B cell (primary cell): Measurements from ENCODE around the gene FGD4. TPM values are rescaled to one million over a fixed set of nuclear protein-coding genes. Genes with fewer than 3 reads are reported as not detected.

Experiments used
- ATAC-seq: fragments of 200-7000 bp; cut with Tn5 transposase; one replicate; pipeline ENCODE4 v1.10.0; 2021; ENCODE audit warnings: low read depth, mild to moderate bottlenecking, moderate number of reproducible peaks, moderate library complexity
- CTCF ChIA-PET: fragments of 350-600 bp; sonication (Branson Sonifier 250); formaldehyde crosslinking; loops from one replicate; lab custom pipeline; 2021; ENCODE audit warnings: antibody characterized with exemption, inconsistent platforms; lab: Charles Lee
- POLR2A ChIA-PET: fragments of 350-600 bp; sonication (Branson Sonifier 250); formaldehyde crosslinking; loops from one replicate; lab custom pipeline; 2021; ENCODE audit warnings: antibody characterized with exemption; lab: Charles Lee
- DNase-seq: peaks from one replicate; pipeline ENCODE4 v3.0.0; 2013
- H2AFZ ChIP-seq: 2 replicates; pipeline ENCODE4 v1.6.1; 2012; ENCODE audit warnings: mild to moderate bottlenecking, low read depth, low read length; ENCODE audit not compliant: insufficient read depth, poor library complexity, severe bottlenecking
- H3K27ac ChIP-seq, 2 donors: 1 replicate in 1 of 2; 2 replicates in 1 of 2; pipeline ENCODE4 v1.5.1; 2012 to 2013; ENCODE audit warnings: low read length in 2 of 2, mild to moderate bottlenecking in 2 of 2, moderate library complexity in 1 of 2
- H3K27me3 ChIP-seq, 4 experiments: fragments of 200-600 bp in 1 of 4; sonication (generic) in 1 of 4; replicated peaks in 1 of 4; 1 replicate in 2 of 4; 2 replicates in 2 of 4; pipeline versions ENCODE4 v1.6.1 to v1.7.0; 2013 to 2016; ENCODE audit warnings: low read length in 3 of 4, mild to moderate bottlenecking in 2 of 4, mixed read lengths in 1 of 4, moderate library complexity in 1 of 4; ENCODE audit not compliant: insufficient read depth in 4 of 4, control insufficient read depth in 3 of 4; ENCODE audit errors: control extremely low read depth in 1 of 4
- H3K36me3 ChIP-seq, 2 experiments: replicated peaks in 1 of 2; 1 replicate in 1 of 2; 2 replicates in 1 of 2; pipeline versions ENCODE4 v1.6.1 to v1.7.1; 2013; ENCODE audit warnings: low read length in 1 of 2; ENCODE audit not compliant: insufficient read depth in 2 of 2, control insufficient read depth in 1 of 2; ENCODE audit errors: control extremely low read depth in 1 of 2, extremely low read depth in 1 of 2
- H3K4me1 ChIP-seq, 2 donors: fragments of 200-600 bp in 1 of 2; sonication (generic) in 1 of 2; 1 replicate in 1 of 2; 2 replicates in 1 of 2; pipeline versions ENCODE4 v1.5.1 to v1.6.1; 2013 to 2017; ENCODE audit warnings: low read length in 2 of 2; ENCODE audit not compliant: control insufficient read depth in 2 of 2, insufficient read depth in 2 of 2
- H3K4me2 ChIP-seq: replicated peaks from 2 replicates; pipeline ENCODE3; 2012; ENCODE audit warnings: mild to moderate bottlenecking, low read depth, low read length; ENCODE audit not compliant: poor library complexity, severe bottlenecking
- H3K4me3 ChIP-seq, 5 experiments: fragments of 200-600 bp in 1 of 5; sonication (generic) in 1 of 5; 1 replicate in 3 of 5; 2 replicates in 2 of 5; pipeline versions ENCODE4 v1.5.1 to v1.7.0; 2011 to 2016; ENCODE audit warnings: low read length in 4 of 5, mild to moderate bottlenecking in 4 of 5, low read depth in 2 of 5, control low read depth in 1 of 5, moderate library complexity in 1 of 5; ENCODE audit not compliant: insufficient read depth in 1 of 5; ENCODE audit errors: control extremely low read depth in 1 of 5, extremely low read depth in 1 of 5
- H3K79me2 ChIP-seq: fragments of 200-600 bp; sonication (generic); one replicate; pipeline ENCODE4 v1.6.0; 2016; ENCODE audit warnings: low read length; ENCODE audit not compliant: control insufficient read depth, insufficient read depth
- H3K9ac ChIP-seq: fragments of 200-600 bp; sonication (generic); 2 replicates; pipeline ENCODE4 v1.6.1; 2017; ENCODE audit warnings: mild to moderate bottlenecking, low read length, moderate library complexity
- H3K9me3 ChIP-seq, 3 donors: one replicate each; pipeline versions ENCODE4 v1.6.1 to v1.7.1; 2013; ENCODE audit warnings: low read length in 2 of 3; ENCODE audit not compliant: control insufficient read depth in 2 of 3, insufficient read depth in 1 of 3; ENCODE audit errors: control extremely low read depth in 1 of 3
- H4K20me1 ChIP-seq: 2 replicates; pipeline ENCODE4 v1.6.0; 2012; ENCODE audit warnings: mild to moderate bottlenecking, low read length; ENCODE audit not compliant: insufficient read depth, control insufficient read depth, poor library complexity, severe bottlenecking
- H3K27ac Mint-ChIP-seq: one replicate; pipeline ENCODE4 v1.8.0; 2021; ENCODE audit warnings: mixed read lengths
- H3K27me3 Mint-ChIP-seq: one replicate; pipeline ENCODE4 v1.8.0; 2021; ENCODE audit warnings: mixed read lengths
- H3K4me1 Mint-ChIP-seq: one replicate; pipeline ENCODE4 v1.8.0; 2021; ENCODE audit warnings: mixed read lengths
- H3K4me3 Mint-ChIP-seq: one replicate; pipeline ENCODE4 v1.8.0; 2021; ENCODE audit warnings: mixed read lengths
- H3K9me3 Mint-ChIP-seq: one replicate; pipeline ENCODE4 v1.8.0; 2022; ENCODE audit warnings: mixed read lengths; ENCODE audit not compliant: insufficient read depth
- CTCF ChIP-seq: fragments of 200-600 bp; IDR thresholded peaks from one replicate; pipeline ENCODE4 v1.8.0; 2022; ENCODE audit warnings: antibody characterized with exemption, mild to moderate bottlenecking
- EZH2 ChIP-seq: IDR thresholded peaks from 2 replicates; pipeline ENCODE4 v1.6.1; 2012; ENCODE audit warnings: borderline replicate concordance, low read depth, mild to moderate bottlenecking, moderate library complexity, low read length; ENCODE audit not compliant: insufficient read depth, poor library complexity, severe bottlenecking
- WGBS: methylation state at CpG from one replicate; pipeline ENCODE4 v1.1.5; 2013; ENCODE audit warnings: missing lambda C conversion rate; ENCODE audit not compliant: insufficient coverage; 5-methylcytosine and 5-hydroxymethylcytosine counted together
- intact Hi-C: fragments of 100-400 bp; cut with micrococcal nuclease; formaldehyde crosslinking; loops from one replicate; pipeline ENCODE4 v1.10.0; 2022
- polyA plus RNA-seq: library from polyadenylated mRNA; depleted of rRNA; stranded (reverse); fragments of >200 nt; gene quantifications from 2 replicates; pipeline ENCODE4 v1.2.3, GENCODE V29; 2012
- total RNA-seq, 2 donors: library from RNA; stranded (reverse); fragments of 120-200 nt in 1 of 2; gene quantifications; 1 replicate in 1 of 2; 2 replicates in 1 of 2; pipeline versions ENCODE4 v1.2.3 to v1.2.4, GENCODE V29; 2013 to 2022

FGD4 gene
- total and polyA plus RNA-seq, 2 donors (not counting 1 experiment from before 2014, with no cell fraction given): 2.1 to 2.8 TPM

- no peak overlapping the region for H3K4me3 Mint-ChIP-seq
Measured at GRCh38 chr12:32444895-32445294, 45.5 kb downstream of the FGD4 start.

GRCh38 chr12:32445356-32445755, 46.0 kb downstream of the FGD4 start:
- no peak overlapping the region for H3K4me3 Mint-ChIP-seq
- H3K9me3 Mint-ChIP-seq: no peaks in the 10 kb centered on the region
- no peaks in the 10 kb centered on the region for H3K27me3 Mint-ChIP-seq
- no peaks in the 10 kb centered on the region for H3K4me1 ChIP-seq
- no peaks in the 10 kb centered on the region for H3K36me3 ChIP-seq
- ATAC-seq (no peak), DNase-seq (no peak)
- no peak overlapping the region for H3K27ac ChIP-seq
- no peak overlapping the region for H3K4me2 ChIP-seq
- no peak overlapping the region for H3K9ac ChIP-seq
- POLR2A ChIA-PET: no interaction called here
- CTCF ChIA-PET: interaction anchor here (2.3 kb wide), 1 partner anchor 11 kb away, joined by 8 read pairs; no protein-coding TSS in a partner anchor
- no peaks in the 10 kb centered on the region for H3K27me3 ChIP-seq
- TF ChIP-seq EZH2 (no peak), CTCF (no peak)
- peaks cover 1% of the 10 kb centered on the region for H3K4me1 Mint-ChIP-seq
- no peaks in the 10 kb centered on the region for H3K79me2 ChIP-seq
- H4K20me1 ChIP-seq: no peaks in the 10 kb centered on the region
- no peaks in the 10 kb centered on the region for H3K9me3 ChIP-seq
- no peak overlapping the region for H3K4me3 ChIP-seq
- WGBS: no CpG with 5 or more reads among the region's 1 CpG
- intact Hi-C loops: no loop called here
- H3K27ac Mint-ChIP-seq: no peak overlapping the region
- H2AFZ ChIP-seq: no peak overlapping the region

More at GRCh38 chr12:32444895-32445294, 45.5 kb downstream of the FGD4 start:
- no peak overlapping the region for H2AFZ ChIP-seq
- H3K27ac Mint-ChIP-seq: no peak overlapping the region
- H4K20me1 ChIP-seq: no peaks in the 10 kb centered on the region
- WGBS: no CpG with 5 or more reads among the region's 2 CpGs
- H3K4me3 ChIP-seq: no peak overlapping the region
- DNase-seq (no peak), ATAC-seq (no peak)
- TF ChIP-seq CTCF (no peak), EZH2 (no peak)
- no peak overlapping the region for H3K4me2 ChIP-seq
- no peaks in the 10 kb centered on the region for H3K36me3 ChIP-seq
- H3K4me1 Mint-ChIP-seq: peaks cover 1% of the 10 kb centered on the region
- ChIA-PET CTCF (no interaction called here), POLR2A (no interaction called here)
- no peaks in the 10 kb centered on the region for H3K9me3 ChIP-seq
- no peaks in the 10 kb centered on the region for H3K27me3 ChIP-seq
- no peak overlapping the region for H3K9ac ChIP-seq
- no peaks in the 10 kb centered on the region for H3K4me1 ChIP-seq
- H3K27ac ChIP-seq: no peak overlapping the region
- H3K79me2 ChIP-seq: no peaks in the 10 kb centered on the region
- intact Hi-C loops: no loop called here
- no peaks in the 10 kb centered on the region for H3K27me3 Mint-ChIP-seq
- H3K9me3 Mint-ChIP-seq: no peaks in the 10 kb centered on the region
